AG10803 (cell line): ENCODE data around the gene FANCI.
A peak's percentile ranks its signal among the peaks of the same experiment; 100 is the strongest.

Source experiments
- DNase-seq: peaks from one replicate; pipeline ENCODE4 v3.0.0; 2010; ENCODE audit warnings: low read depth
- H3K4me3 ChIP-seq: 2 replicates; pipeline ENCODE4 v1.5.1; 2011; ENCODE audit warnings: mild to moderate bottlenecking, low read length, control low read depth
- CTCF ChIP-seq: conservative IDR thresholded peaks from 2 replicates; pipeline ENCODE4 v1.5.1; 2011; ENCODE audit warnings: mild to moderate bottlenecking, low read length, control low read depth, inconsistent platforms

The FANCI gene

GRCh38 chr15:89283201-89283600 lies 39.4 kb downstream of the FANCI start:
- no peak for DNase-seq
- no peak overlapping the region for H3K4me3 ChIP-seq
- TF ChIP-seq CTCF = no peak

- TF ChIP-seq CTCF = no peak
Measured at GRCh38 chr15:89291934-89292438, 48.2 kb downstream of the FANCI start.

GRCh38 chr15:89293012-89293411 lies 49.2 kb downstream of the FANCI start:
- TF ChIP-seq CTCF = no peak
- DNase-seq = no peak
- H3K4me3 ChIP-seq = no peak overlapping the region

More at GRCh38 chr15:89291934-89292438, 48.2 kb downstream of the FANCI start:
- H3K4me3 ChIP-seq = no peak overlapping the region
- DNase-seq = no peak

GRCh38 chr15:89299896-89300295 lies 56.1 kb downstream of the FANCI start:
- peak; percentile 51 for TF ChIP-seq CTCF
- peak; percentile 47 for DNase-seq
- no peak overlapping the region for H3K4me3 ChIP-seq

GRCh38 chr15:89301304-89302089 lies 57.7 kb downstream of the FANCI start:
- no peak for DNase-seq
- H3K4me3 ChIP-seq = no peak overlapping the region
- TF ChIP-seq CTCF = no peak

- no peak for DNase-seq
- no peak for TF ChIP-seq CTCF
- no peak overlapping the region for H3K4me3 ChIP-seq
Measured at GRCh38 chr15:89303986-89304385, 60.2 kb downstream of the FANCI start.

GRCh38 chr15:89305395-89305794 lies 61.6 kb downstream of the FANCI start:
- no peak for DNase-seq
- no peak overlapping the region for H3K4me3 ChIP-seq

More at GRCh38 chr15:89305395-89305794, 61.6 kb downstream of the FANCI start:
- TF ChIP-seq CTCF = no peak
